Activated T-helper 1 cell treated with anti-CD3 and anti-CD28 coated beads, Interleukin-12 subunit alpha, Interleukin-12 subunit beta, Interleukin-2, Interleukin-4 antibody, amounts not matched to agents 30 ng/mL and 10 ng/mL and 1 ng/mL, durations not matched to agents 14 hours and 24 hours and 36 hours (primary cell): ENCODE measurements around the gene TEAD1. TPM values are rescaled to one million over a fixed set of nuclear protein-coding genes. Genes with fewer than 3 reads are reported as not detected.

Experiments used
- DNase-seq: peaks from one replicate; pipeline ENCODE4 v3.0.0; 2021; ENCODE audit warnings: low spot score
- H3K27ac Mint-ChIP-seq: one replicate; pipeline ENCODE4 v1.8.0; 2021; ENCODE audit warnings: mild to moderate bottlenecking, mixed read lengths
- H3K27me3 Mint-ChIP-seq: one replicate; pipeline ENCODE4 v1.8.0; 2022; ENCODE audit warnings: mild to moderate bottlenecking, moderate library complexity, mixed read lengths; ENCODE audit not compliant: insufficient read depth
- H3K36me3 Mint-ChIP-seq: one replicate; pipeline ENCODE4 v1.8.0; 2021; ENCODE audit warnings: low read depth, mixed read lengths
- H3K4me1 Mint-ChIP-seq: one replicate; pipeline ENCODE4 v1.8.0; 2021; ENCODE audit warnings: low read depth, mixed read lengths
- H3K4me3 Mint-ChIP-seq: one replicate; pipeline ENCODE4 v1.8.0; 2021; ENCODE audit warnings: mild to moderate bottlenecking, moderate library complexity, mixed read lengths
- H3K9me3 Mint-ChIP-seq: one replicate; pipeline ENCODE4 v1.8.0; 2021; ENCODE audit warnings: mixed read lengths
- intact Hi-C: fragments of 100-400 bp; cut with micrococcal nuclease; formaldehyde crosslinking; loops from one replicate; pipeline ENCODE4 v1.15.1; 2024
- total RNA-seq: library from RNA; stranded (reverse); gene quantifications from 2 replicates; pipeline ENCODE4 v1.2.3, GENCODE V29; 2022

The TEAD1 gene
- total RNA-seq, 1 donor from 2014 or later, result 0.41 TPM

- Mint-ChIP-seq H3K36me3 (no peaks in the 10 kb centered on the region), H3K9me3 (no peaks in the 10 kb centered on the region), H3K27ac (no peak overlapping the region), H3K4me3 (no peak overlapping the region), H3K4me1 (no peaks in the 10 kb centered on the region), H3K27me3 (peaks cover 62% of the 10 kb centered on the region)
- no peak for DNase-seq
- intact Hi-C loops, result no loop called here
Measured at GRCh38 chr11:12693094-12693478, 18.9 kb downstream of the TEAD1 start.

GRCh38 chr11:12693479-12694182 is 19.4 kb downstream of the TEAD1 start:
- no peaks in the 10 kb centered on the region for H3K4me1 Mint-ChIP-seq
- peaks cover 61% of the 10 kb centered on the region for H3K27me3 Mint-ChIP-seq
- no peak for DNase-seq
- H3K36me3 Mint-ChIP-seq, result no peaks in the 10 kb centered on the region
- intact Hi-C loops, result no loop called here
- H3K9me3 Mint-ChIP-seq, result no peaks in the 10 kb centered on the region
- H3K4me3 Mint-ChIP-seq, result no peak overlapping the region
- H3K27ac Mint-ChIP-seq, result no peak overlapping the region

- Mint-ChIP-seq H3K27me3 (peaks cover 62% of the 10 kb centered on the region), H3K4me1 (no peaks in the 10 kb centered on the region), H3K27ac (no peak overlapping the region), H3K4me3 (no peak overlapping the region), H3K9me3 (no peaks in the 10 kb centered on the region), H3K36me3 (no peaks in the 10 kb centered on the region)
- intact Hi-C loops, result no loop called here
- no peak for DNase-seq
Measured at GRCh38 chr11:12694183-12694531, 19.9 kb downstream of the TEAD1 start.

- Mint-ChIP-seq H3K9me3 (no peaks in the 10 kb centered on the region), H3K4me1 (no peaks in the 10 kb centered on the region), H3K36me3 (no peaks in the 10 kb centered on the region), H3K4me3 (no peak overlapping the region), H3K27ac (no peak overlapping the region), H3K27me3 (peaks cover 70% of the 10 kb centered on the region)
- intact Hi-C loops, result no loop called here
- DNase-seq, result no peak
Measured at GRCh38 chr11:12695221-12695794, 21.1 kb downstream of the TEAD1 start.

GRCh38 chr11:12695873-12696272 is 21.7 kb downstream of the TEAD1 start:
- Mint-ChIP-seq H3K4me3 (no peak overlapping the region), H3K27ac (no peak overlapping the region), H3K4me1 (no peaks in the 10 kb centered on the region), H3K27me3 (peaks cover 73% of the 10 kb centered on the region), H3K9me3 (no peaks in the 10 kb centered on the region), H3K36me3 (no peaks in the 10 kb centered on the region)
- intact Hi-C loops, result no loop called here
- no peak for DNase-seq

GRCh38 chr11:12696911-12697581 is 22.8 kb downstream of the TEAD1 start:
- H3K27me3 Mint-ChIP-seq, result peaks cover 77% of the 10 kb centered on the region
- no peak for DNase-seq
- intact Hi-C loops, result no loop called here
- H3K4me1 Mint-ChIP-seq, result no peaks in the 10 kb centered on the region
- no peaks in the 10 kb centered on the region for H3K36me3 Mint-ChIP-seq
- no peak overlapping the region for H3K4me3 Mint-ChIP-seq
- no peaks in the 10 kb centered on the region for H3K9me3 Mint-ChIP-seq
- H3K27ac Mint-ChIP-seq, result no peak overlapping the region

GRCh38 chr11:12698048-12698447 is 23.8 kb downstream of the TEAD1 start:
- Mint-ChIP-seq H3K4me1 (no peaks in the 10 kb centered on the region), H3K27ac (no peak overlapping the region), H3K36me3 (no peaks in the 10 kb centered on the region), H3K4me3 (no peak overlapping the region), H3K27me3 (peaks cover 80% of the 10 kb centered on the region), H3K9me3 (no peaks in the 10 kb centered on the region)
- intact Hi-C loops, result no loop called here
- DNase-seq, result no peak

GRCh38 chr11:12701811-12702592 is 27.8 kb downstream of the TEAD1 start:
- Mint-ChIP-seq H3K4me3 (no peak overlapping the region), H3K36me3 (no peaks in the 10 kb centered on the region), H3K27ac (peak overlapping the region; percentile 16), H3K27me3 (peaks cover 64% of the 10 kb centered on the region), H3K9me3 (no peaks in the 10 kb centered on the region), H3K4me1 (no peaks in the 10 kb centered on the region)
- intact Hi-C loops, result no loop called here
- DNase-seq, result no peak

GRCh38 chr11:12702999-12703453 is 28.8 kb downstream of the TEAD1 start:
- Mint-ChIP-seq H3K36me3 (no peaks in the 10 kb centered on the region), H3K27ac (no peak overlapping the region), H3K9me3 (no peaks in the 10 kb centered on the region), H3K4me1 (no peaks in the 10 kb centered on the region), H3K27me3 (peaks cover 62% of the 10 kb centered on the region), H3K4me3 (no peak overlapping the region)
- intact Hi-C loops, result no loop called here
- DNase-seq, result no peak

GRCh38 chr11:12704049-12704448 is 29.8 kb downstream of the TEAD1 start:
- Mint-ChIP-seq H3K4me3 (no peak overlapping the region), H3K27ac (no peak overlapping the region), H3K9me3 (no peaks in the 10 kb centered on the region), H3K27me3 (peaks cover 62% of the 10 kb centered on the region), H3K36me3 (no peaks in the 10 kb centered on the region), H3K4me1 (no peaks in the 10 kb centered on the region)
- no peak for DNase-seq
- intact Hi-C loops, result no loop called here

GRCh38 chr11:12705874-12706273 is 31.7 kb downstream of the TEAD1 start:
- H3K27me3 Mint-ChIP-seq, result peaks cover 52% of the 10 kb centered on the region
- no peaks in the 10 kb centered on the region for H3K4me1 Mint-ChIP-seq
- no peak for DNase-seq
- no peaks in the 10 kb centered on the region for H3K36me3 Mint-ChIP-seq
- H3K4me3 Mint-ChIP-seq, result no peak overlapping the region
- no peak overlapping the region for H3K27ac Mint-ChIP-seq
- no peaks in the 10 kb centered on the region for H3K9me3 Mint-ChIP-seq
- intact Hi-C loops, result no loop called here

- Mint-ChIP-seq H3K4me1 (no peaks in the 10 kb centered on the region), H3K36me3 (no peaks in the 10 kb centered on the region), H3K4me3 (no peak overlapping the region), H3K27ac (no peak overlapping the region), H3K27me3 (peaks cover 49% of the 10 kb centered on the region), H3K9me3 (no peaks in the 10 kb centered on the region)
- DNase-seq, result no peak
- intact Hi-C loops, result no loop called here
Measured at GRCh38 chr11:12706545-12707499, 32.6 kb downstream of the TEAD1 start.
